ENCODE data around the gene ATXN7L2.

Gene ATXN7L2

DNA sequence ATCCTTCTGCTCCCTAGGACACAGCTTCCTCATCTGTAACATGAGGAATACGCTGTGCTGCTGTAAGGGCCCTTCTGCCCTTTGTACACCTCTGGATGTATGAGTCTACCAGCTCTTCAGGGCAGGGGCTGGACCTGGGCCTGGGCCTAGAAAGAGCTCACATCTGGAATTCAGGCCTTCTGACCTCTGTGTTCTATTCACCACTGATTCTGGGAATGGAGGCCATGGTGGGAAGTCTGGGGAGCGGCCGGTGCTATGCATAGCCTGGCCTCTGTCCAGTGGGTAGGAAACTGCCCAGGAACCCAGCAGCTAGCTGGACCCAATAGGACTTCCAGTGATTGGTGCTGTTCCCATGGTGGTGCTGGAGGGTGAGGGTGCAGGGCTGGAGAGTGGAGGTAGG is 45.0 kb downstream of the ATXN7L2 start:
- no peak for DNase-seq

- no peak for DNase-seq
These were observed 46.3 kb downstream of the ATXN7L2 start for GRCh38 chr1:109529881-109530456.

DNA sequence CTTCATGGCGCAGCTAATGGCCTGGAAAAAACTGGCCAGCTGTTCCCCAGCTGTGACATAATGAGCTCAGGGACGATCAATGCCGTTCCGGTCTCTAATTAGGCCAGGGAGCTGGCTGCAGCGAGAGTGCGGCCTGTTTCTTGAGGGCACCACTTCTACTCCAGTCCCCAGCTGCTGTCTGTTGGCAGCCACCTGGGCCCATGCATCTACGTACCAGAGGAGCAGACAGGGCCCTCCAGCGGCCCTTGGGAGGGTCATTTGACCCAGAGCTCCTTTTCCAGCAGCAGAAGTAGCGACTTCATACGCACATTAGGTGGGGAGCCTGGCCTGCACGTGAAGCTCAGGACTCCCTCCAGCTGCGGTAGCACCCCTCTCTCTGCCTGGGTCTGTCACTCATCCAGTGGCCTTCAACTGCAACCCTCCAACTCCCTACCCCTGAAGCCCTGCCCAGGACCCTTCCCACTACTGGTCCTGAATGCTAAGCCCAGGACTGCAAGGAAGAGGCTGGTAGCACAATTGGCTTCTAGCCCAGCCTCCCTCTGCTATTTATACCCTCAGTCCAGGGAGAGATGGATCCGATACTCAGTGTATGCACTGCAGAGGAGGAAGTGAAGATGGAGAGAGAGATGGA is 46.9 kb downstream of the ATXN7L2 start:
- DNase-seq, result no peak

GRCh38 chr1:109531380-109531779 is 47.7 kb downstream of the ATXN7L2 start:
- no peak for DNase-seq

DNA sequence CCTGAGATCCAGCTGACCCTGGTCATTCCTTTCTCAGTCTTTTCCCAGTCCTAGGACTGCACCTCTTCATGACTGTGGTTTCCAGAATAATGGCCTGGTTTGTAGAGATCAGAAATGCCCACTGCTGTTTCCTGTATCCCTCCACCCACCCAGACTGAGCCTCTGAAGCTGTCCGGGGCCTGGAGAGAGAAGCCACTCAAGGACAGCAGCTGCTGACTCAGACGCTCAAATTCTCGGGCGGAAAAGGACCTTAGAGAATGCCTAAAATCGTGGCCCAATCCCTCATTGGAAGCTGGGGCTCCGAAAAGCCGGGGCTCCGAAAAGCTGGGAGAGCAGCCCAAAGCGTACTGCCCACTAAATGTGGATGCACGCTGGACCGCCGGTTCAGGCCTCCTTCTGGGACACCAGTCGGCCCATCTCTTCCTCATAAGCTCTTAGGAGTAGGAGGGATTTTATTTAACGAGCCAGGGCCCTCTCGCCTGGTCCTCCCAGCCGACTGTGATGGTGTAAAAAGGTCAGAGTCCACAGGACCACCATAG is 48.2 kb downstream of the ATXN7L2 start:
- no peak for DNase-seq

DNA sequence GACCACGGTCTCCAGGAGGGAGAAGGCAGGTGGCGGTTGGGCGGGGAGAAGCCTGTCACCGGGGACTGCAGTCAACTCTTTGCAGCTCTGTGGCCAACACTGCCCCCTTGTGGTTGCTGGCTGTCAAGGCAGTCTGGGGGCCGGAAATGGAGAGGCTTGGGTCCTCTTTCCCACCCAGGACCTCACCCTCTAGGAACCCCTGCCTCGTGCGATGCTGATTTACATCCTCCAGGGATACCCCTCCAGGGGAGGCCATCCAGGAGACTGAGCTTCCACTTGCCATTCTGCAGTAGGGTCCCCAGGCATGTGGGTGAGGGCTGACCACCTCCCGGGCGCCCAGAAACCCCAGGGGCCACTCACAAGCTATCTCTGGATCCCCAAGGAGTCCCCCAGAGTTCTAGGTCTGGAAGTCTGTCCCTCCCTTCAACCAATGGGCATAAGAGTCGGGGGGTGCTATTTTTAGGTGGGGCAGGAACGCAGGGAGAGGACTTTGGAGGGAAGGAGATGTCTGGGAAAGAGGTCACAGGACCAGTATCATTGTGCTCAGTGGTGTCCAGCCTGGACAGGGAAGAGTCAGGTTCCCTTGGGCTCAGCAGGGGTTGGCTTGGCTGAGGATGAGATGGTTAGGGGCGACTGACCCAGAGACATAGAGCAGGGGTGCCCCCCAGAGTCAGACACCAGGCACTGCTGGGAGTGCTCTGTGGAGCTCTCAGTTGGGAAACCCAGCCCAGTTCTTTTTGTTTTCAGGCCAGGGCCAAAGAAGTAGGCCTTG is 48.8 kb downstream of the ATXN7L2 start:
- peak; percentile 87 for DNase-seq

DNA sequence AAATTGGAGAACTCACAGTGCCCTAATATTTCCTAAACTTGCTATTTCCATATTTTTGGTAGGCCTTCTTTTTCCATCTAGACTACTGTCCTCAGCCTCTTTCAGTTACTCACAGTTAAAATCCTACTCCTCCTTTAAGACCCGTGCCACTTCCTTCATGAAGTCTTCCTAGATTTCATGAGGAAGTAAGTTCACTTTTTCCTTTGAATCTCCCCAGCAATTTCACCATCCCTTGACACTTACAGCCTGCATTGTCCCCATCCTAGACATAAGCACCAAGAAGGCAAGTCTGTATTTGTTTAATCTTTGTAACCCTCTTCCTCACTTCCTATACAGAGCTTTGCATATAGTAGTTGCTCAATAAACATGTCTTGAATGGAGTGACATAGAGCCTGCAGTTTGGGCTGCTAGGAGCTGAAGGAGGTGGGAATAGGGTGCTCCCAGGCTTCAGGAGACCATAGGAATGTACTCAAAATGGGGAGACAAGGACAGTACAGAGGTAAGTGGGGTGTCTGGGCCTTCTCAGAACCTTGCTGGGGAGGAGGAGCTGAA is 50.7 kb downstream of the ATXN7L2 start:
- DNase-seq, result no peak

- no peak for DNase-seq
These were observed 51.8 kb downstream of the ATXN7L2 start for GRCh38 chr1:109535481-109535880.

- DNase-seq, result peak; percentile 76
These were observed 52.3 kb downstream of the ATXN7L2 start for GRCh38 chr1:109535971-109536491.

DNA sequence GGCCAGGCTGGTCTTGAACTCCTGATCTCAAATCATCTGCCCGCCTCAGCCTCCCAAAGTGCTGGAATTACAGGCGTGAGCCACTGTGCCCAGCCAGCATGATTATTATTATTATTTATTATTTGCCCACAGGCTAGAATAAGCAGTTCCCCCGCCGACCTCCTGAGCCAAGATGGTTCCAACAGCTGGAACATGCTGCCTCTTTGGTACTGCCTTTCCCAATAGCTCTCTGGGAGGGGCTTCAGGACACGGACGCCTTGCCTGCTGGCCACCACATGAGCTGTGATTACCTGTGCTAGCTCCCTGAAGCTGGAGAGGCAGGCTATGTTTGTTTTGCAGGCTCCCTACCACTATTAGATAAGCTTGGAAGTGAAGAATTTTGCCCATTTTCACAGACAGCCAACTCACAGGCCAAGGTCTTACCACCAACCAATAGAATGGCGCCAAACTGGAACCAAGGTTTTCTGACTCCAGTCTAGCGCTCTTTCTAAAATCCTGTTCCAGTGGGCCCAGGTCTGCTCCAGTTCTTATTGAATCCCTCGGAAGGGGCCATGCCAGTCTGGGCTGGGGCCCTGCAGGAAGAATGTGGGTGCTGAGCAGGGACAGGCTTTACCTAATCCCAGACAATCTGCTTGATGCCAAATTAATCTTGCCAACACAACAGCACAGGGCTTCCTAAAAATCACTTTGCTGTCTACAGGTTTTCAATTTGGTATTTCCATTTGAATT is 53.9 kb downstream of the ATXN7L2 start:
- DNase-seq, result no peak

DNA sequence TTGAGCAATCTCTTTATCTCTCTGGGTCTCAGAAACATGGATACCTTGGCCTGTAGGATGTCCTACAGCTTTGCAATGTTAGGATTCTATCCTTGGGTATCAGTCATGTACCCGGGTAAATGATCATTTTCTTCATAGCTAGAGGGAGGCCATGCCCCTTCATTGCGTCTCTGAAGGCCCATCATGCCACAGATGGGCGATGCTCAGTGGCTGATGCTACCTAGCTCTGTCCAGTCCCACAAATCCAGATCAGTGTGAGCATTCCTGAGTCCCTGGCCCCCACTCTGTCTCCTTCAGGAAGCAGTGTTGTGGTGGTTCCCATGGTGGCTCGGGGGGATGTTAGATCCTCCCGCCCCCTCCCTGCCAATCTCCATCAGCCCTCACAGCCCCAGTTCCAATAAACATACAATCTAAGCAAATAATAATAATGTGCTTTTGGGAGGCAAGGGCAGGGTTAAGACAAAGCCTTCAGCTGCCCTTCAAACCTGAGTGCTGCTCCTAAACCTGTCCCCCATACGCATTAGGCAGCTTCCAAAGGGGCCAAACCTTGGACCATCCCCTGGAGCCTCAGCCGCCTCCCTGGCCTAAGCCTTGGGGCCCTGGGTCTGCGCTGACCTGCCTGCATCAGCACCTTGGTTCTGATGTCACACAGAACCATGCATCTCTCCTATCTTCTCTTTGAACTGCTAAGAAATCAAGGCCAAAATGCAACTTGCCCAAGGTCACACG is 55.3 kb downstream of the ATXN7L2 start:
- DNase-seq, result no peak

DNA sequence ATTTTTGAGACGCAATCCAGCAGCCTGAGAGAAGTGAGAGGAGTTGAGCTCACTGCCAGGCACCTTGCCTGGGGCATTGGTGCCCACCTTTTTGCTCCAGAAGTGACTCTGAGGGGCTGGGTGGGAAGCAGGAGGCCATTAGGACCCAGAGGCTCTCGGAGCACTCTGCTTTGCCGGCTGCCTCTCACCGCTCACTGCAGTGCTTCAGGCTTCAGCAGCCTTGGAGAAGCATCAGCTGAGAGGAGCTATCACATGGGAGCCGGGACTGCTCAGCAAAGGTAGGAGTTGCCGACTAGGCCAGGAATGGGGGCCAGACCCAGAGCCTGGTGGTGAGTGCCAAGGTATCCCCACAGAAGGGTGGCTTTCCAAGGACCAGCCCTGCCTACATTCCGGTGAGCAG is 56.0 kb downstream of the ATXN7L2 start, which contains the start of gene GPR61:
GPR61 (plus strand) TSS at position 197 of the 400 bp plus-strand sequence. CDS start 3,151 bp downstream, outside the sequence.
- no peak for DNase-seq

DNA sequence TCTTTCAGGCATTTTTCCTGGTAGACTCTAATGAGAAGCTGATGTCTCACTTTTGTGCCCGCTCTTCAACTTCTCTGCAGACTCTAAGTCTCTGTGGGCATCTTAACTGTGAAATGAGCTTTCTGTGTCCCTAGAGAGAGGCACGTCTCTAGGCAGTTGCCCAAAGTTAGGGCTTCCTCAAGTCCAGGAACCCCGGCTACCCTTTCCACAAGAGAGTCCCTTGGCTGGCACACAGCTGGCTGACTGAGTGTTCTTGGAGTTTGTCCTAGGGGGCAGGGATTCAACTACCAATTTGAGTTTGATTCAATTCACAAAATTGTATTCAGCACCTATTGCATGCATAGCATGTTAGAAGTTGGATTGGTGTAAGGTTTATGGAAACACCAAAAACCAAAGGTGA is 57.4 kb downstream of the ATXN7L2 start:
- DNase-seq, result no peak
